ENCODE results near the gene MAP1LC3B2.

GRCh38 chr12:116551619-116551951, 7.6 kb upstream of the MAP1LC3B2 start:
- no peak for TF ChIP-seq CTCF (IDR thresholded peaks at IDR 0.05)
- TF ChIP-seq POLR2A (IDR thresholded peaks at IDR 0.05): no peak

Data from esophagus squamous epithelium (tissue), 4 donors.